HUES48 (cell line): Measurements from ENCODE around the gene CD80.
"Not testable (repeated sequence)": the region's sequence is repeated elsewhere in the genome, so short reads cannot be mapped to it uniquely, and the experiment has no call there.

Experiments used
- H3K27ac ChIP-seq: one replicate; pipeline ENCODE4 v1.7.0; 2013; ENCODE audit warnings: low read depth, low read length, inconsistent platforms
- H3K27me3 ChIP-seq: 2 replicates; pipeline ENCODE4 v1.6.1; 2013; ENCODE audit warnings: mild to moderate bottlenecking, low read length; ENCODE audit not compliant: control insufficient read depth, insufficient read depth
- H3K36me3 ChIP-seq: 2 replicates; pipeline ENCODE4 v1.6.1; 2013; ENCODE audit warnings: low read length; ENCODE audit not compliant: control insufficient read depth, insufficient read depth
- H3K4me1 ChIP-seq: 2 replicates; pipeline ENCODE4 v1.6.1; 2013; ENCODE audit warnings: mild to moderate bottlenecking, low read length; ENCODE audit not compliant: control insufficient read depth, insufficient read depth
- H3K4me3 ChIP-seq: 2 replicates; pipeline ENCODE4 v1.5.1; 2013; ENCODE audit warnings: mild to moderate bottlenecking, low read depth, low read length
- H3K9ac ChIP-seq: 2 replicates; pipeline ENCODE4 v1.6.1; 2013; ENCODE audit warnings: mild to moderate bottlenecking, low read depth, low read length, moderate library complexity
- H3K9me3 ChIP-seq: 2 replicates; pipeline ENCODE4 v1.6.1; 2013; ENCODE audit warnings: low read length; ENCODE audit not compliant: control insufficient read depth, insufficient read depth

The CD80 gene

DNA sequence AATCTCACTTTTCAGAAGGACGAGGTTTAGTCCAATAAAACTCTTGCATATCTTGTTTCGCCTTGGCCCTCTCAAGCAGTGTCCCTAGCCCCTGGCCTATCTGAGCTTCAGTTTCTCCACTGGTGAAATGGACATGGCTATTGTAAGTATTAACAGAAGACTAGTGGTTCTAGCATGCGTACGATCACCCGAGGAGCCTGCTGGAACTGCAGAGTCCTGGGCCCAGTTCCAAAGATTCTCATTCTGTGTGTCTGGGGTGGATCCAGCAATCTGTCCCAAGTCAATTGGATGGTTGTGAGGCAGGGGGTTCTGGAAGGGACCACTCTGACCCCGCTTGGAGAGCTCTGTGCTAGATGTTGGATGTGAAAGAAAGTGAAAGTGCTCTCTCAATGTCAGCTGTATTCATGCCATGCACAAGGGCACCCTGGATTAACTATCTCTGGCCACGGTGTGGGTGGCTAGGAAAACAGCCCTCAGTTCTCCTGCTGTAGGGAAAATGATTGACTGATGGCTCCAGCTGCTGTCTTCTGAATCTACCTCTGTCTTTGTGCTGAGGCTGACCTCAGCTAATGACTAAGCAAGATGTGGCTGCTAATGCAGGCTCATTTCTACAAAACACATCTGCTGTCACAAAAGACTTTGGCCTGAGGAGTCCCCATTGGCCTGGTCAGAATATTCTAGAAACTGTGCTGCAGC, 36.4 kb upstream of the CD80 start:
- no peaks in the 10 kb centered on the region for H3K9me3 ChIP-seq
- H3K27ac ChIP-seq = no peak overlapping the region
- H3K36me3 ChIP-seq = no peaks in the 10 kb centered on the region
- H3K4me1 ChIP-seq = no peaks in the 10 kb centered on the region
- H3K27me3 ChIP-seq = no peaks in the 10 kb centered on the region
- no peak overlapping the region for H3K4me3 ChIP-seq
- H3K9ac ChIP-seq = no peak overlapping the region

DNA sequence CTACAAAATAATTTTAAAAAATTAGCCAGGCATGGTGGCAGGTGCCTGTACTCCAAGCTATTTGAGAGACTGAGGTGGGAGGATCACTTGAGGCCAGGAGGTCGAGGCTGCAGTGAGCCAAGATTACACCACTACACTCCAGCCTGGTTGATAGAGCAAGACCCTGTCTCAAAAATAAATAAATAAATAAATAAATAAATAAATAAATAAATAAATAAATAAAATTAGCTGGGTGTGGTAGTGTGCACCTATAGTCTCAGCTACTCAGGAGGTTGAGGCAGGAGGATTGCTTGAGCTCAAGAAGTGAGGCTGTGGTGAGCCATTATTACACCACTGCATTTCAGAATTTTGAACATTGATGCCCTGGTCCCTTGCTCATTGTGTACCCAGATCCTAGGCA, 35.5 kb upstream of the CD80 start:
- not testable (repeated sequence) for H3K36me3 ChIP-seq, H3K9me3 ChIP-seq, H3K9ac ChIP-seq, H3K4me3 ChIP-seq, H3K27ac ChIP-seq, H3K4me1 ChIP-seq, H3K27me3 ChIP-seq

DNA sequence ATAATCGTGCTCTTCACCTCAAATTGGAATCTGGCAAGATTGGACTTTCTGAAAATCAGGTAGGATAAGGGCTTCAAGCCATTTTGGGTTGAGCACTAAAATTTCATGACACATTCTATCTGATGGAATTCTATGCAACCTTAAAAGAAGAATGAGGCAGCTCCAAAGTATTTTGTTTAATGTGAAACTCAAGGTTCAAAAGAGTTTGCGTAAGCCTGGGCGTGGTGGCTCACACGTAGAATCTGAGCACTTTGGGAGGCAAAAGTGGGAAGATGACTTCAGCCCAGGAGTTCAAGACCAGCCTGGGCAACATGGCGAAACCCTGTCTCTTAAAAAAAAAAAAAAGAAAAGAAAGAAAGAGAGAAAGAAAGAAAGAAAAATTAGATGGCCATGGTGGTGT, 34.7 kb upstream of the CD80 start:
- H3K27me3 ChIP-seq = no peaks in the 10 kb centered on the region
- peaks cover 9% of the 10 kb centered on the region for H3K4me1 ChIP-seq
- H3K4me3 ChIP-seq = no peak overlapping the region
- H3K27ac ChIP-seq = no peak overlapping the region
- H3K9me3 ChIP-seq = 0 out of 2 replicates have a peak, but pooled peaks cover 4% of the 10 kb centered on the region
- H3K9ac ChIP-seq = no peak overlapping the region
- H3K36me3 ChIP-seq = no peaks in the 10 kb centered on the region

GRCh38 chr3:119592861-119593260, 33.4 kb upstream of the CD80 start:
- Histone ChIP-seq H3K4me1 (peaks cover 11% of the 10 kb centered on the region), H3K36me3 (no peaks in the 10 kb centered on the region), H3K9ac (no peak overlapping the region), H3K27ac (no peak overlapping the region), H3K9me3 (0 out of 2 replicates have a peak, but pooled peaks cover 4% of the 10 kb centered on the region), H3K4me3 (no peak overlapping the region), H3K27me3 (no peaks in the 10 kb centered on the region)

GRCh38 chr3:119590706-119591105, 31.3 kb upstream of the CD80 start:
- Histone ChIP-seq H3K4me1 (peaks cover 11% of the 10 kb centered on the region), H3K9ac (no peak overlapping the region), H3K36me3 (no peaks in the 10 kb centered on the region)

GRCh38 chr3:119589102-119589773, 29.8 kb upstream of the CD80 start:
- Histone ChIP-seq H3K4me1 (peaks cover 11% of the 10 kb centered on the region), H3K9ac (no peak overlapping the region), H3K27me3 (no peaks in the 10 kb centered on the region), H3K9me3 (0 out of 2 replicates have a peak, but pooled peaks cover 4% of the 10 kb centered on the region), H3K4me3 (no peak overlapping the region), H3K36me3 (no peaks in the 10 kb centered on the region), H3K27ac (no peak overlapping the region)

More at GRCh38 chr3:119590706-119591105, 31.3 kb upstream of the CD80 start:
- no peak overlapping the region for H3K27ac ChIP-seq
- no peak overlapping the region for H3K4me3 ChIP-seq
- 0 out of 2 replicates have a peak, but pooled peaks cover 4% of the 10 kb centered on the region for H3K9me3 ChIP-seq
- H3K27me3 ChIP-seq = no peaks in the 10 kb centered on the region

DNA sequence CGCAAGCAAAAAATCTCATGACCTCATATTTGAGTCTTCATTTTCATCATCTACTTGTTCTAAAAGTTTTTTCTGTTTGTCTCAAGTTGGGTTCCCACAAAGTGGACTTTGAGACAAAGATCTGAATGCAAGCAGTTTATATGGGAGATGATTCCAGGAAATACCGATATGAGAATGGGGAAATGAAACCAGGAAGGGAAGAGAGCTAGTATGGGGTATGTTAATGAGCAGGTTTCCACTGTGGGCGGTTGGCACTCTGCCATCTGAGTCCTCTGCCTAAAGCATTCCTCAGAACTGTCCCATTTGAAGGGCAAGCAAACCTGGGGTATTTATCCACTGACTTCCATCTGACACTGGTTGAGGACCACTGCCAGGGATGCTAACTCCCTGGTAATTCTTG, 28.7 kb upstream of the CD80 start:
- H3K27me3 ChIP-seq = no peaks in the 10 kb centered on the region
- H3K4me1 ChIP-seq = peaks cover 11% of the 10 kb centered on the region
- H3K4me3 ChIP-seq = no peak overlapping the region
- 0 out of 2 replicates have a peak, but pooled peaks cover 4% of the 10 kb centered on the region for H3K9me3 ChIP-seq
- no peak overlapping the region for H3K27ac ChIP-seq
- H3K9ac ChIP-seq = no peak overlapping the region
- no peaks in the 10 kb centered on the region for H3K36me3 ChIP-seq

- Histone ChIP-seq H3K4me1 (peaks cover 11% of the 10 kb centered on the region), H3K36me3 (no peaks in the 10 kb centered on the region), H3K27me3 (no peaks in the 10 kb centered on the region), H3K27ac (no peak overlapping the region), H3K9me3 (0 out of 2 replicates have a peak, but pooled peaks cover 4% of the 10 kb centered on the region), H3K4me3 (no peak overlapping the region), H3K9ac (no peak overlapping the region)
Measured at GRCh38 chr3:119586733-119587172, 27.3 kb upstream of the CD80 start.

DNA sequence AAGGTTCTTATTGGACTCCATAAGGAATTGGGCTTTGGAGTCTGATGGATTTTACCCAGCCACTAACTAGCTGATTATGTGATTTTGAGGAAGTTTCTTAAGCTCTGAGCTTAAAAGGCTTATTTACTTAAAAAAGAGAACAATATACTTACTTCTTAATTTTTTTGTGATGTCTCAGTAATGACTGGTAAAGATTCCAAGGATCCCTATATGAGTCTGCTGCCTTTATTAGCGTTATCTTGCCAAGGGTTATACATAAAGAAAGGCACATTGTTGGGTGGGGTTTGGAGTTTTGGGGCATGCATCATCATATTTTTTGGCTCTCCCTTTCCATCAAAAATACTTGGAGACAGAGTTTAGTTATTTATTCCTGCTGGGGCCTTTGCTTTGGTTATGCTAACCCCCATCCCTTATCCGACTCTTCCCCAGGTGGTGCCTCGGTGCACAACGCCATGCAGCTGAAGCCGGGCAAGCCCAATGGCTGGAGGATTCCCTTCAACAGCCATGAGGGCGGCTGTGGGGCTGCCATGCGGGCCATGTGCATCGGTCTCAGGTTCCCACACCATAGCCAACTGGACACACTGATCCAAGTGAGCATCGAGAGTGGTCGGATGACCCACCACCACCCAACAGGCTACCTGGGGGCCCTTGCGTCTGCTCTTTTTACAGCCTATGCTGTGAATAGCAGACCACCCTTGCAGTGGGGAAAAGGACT, 26.6 kb upstream of the CD80 start:
- H3K36me3 ChIP-seq = no peaks in the 10 kb centered on the region
- no peak overlapping the region for H3K4me3 ChIP-seq
- H3K27me3 ChIP-seq = no peaks in the 10 kb centered on the region
- no peak overlapping the region for H3K27ac ChIP-seq
- no peak overlapping the region for H3K9ac ChIP-seq
- 0 out of 2 replicates have a peak, but pooled peaks cover 4% of the 10 kb centered on the region for H3K9me3 ChIP-seq
- H3K4me1 ChIP-seq = peaks cover 11% of the 10 kb centered on the region

DNA sequence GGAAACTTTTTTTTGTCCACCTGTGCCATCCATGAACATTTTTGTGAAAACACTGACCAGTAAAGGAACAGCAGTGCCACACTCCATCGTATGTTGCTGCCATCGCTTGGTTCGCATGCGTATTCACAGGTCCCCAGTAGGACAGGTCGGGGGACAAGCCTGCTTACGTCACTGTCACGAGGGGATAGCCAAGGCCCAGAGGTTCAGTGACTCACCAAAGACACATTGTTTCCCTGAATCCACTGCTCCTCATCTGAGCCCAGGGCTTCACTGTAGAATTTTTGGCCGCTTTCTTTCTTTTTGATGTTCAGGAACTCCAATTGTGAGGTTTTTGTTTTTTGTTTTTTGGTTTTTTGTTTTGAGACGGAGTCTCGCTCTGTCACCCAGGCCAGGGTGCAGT, 25.8 kb upstream of the CD80 start:
- no peak overlapping the region for H3K4me3 ChIP-seq

DNA sequence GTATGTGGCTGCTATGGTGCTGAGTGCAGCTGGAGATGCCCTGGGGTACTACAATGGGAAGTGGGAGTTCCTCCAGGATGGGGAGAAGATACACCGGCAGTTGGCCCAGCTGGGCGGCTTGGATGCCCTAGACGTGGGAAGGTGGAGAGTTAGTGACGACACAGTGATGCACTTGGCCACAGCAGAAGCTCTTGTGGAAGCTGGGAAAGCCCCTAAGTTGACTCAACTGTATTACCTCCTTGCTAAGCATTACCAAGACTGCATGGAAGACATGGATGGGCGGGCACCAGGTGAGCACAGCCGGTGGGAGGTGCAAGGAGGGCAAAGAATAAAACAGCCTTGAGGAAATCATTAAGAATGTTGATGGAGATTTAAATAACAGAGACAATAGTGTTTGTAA, 22.8 kb upstream of the CD80 start:
- no peaks in the 10 kb centered on the region for H3K9me3 ChIP-seq
- H3K36me3 ChIP-seq = no peaks in the 10 kb centered on the region

More for the DNA sequence above, 25.8 kb upstream of the CD80 start:
- Histone ChIP-seq H3K4me1 (peaks cover 16% of the 10 kb centered on the region), H3K9me3 (no peaks in the 10 kb centered on the region), H3K27ac (no peak overlapping the region), H3K9ac (no peak overlapping the region), H3K36me3 (no peaks in the 10 kb centered on the region), H3K27me3 (peaks cover 7% of the 10 kb centered on the region)

More for the DNA sequence above, 22.8 kb upstream of the CD80 start:
- Histone ChIP-seq H3K9ac (no peak overlapping the region), H3K27ac (no peak overlapping the region), H3K4me1 (peaks cover 6% of the 10 kb centered on the region), H3K27me3 (peaks cover 21% of the 10 kb centered on the region), H3K4me3 (no peak overlapping the region)
